ENCODE data around the gene GRM4. TPM values are rescaled to one million over a fixed set of nuclear protein-coding genes. Genes with fewer than 3 reads are reported as not detected.
"Not testable (repeated sequence)": the region's sequence is repeated elsewhere in the genome, so short reads cannot be mapped to it uniquely, and the experiment has no call there.

Gene GRM4
- total RNA-seq, 1 experiment from 2014 or later = not detected

DNA sequence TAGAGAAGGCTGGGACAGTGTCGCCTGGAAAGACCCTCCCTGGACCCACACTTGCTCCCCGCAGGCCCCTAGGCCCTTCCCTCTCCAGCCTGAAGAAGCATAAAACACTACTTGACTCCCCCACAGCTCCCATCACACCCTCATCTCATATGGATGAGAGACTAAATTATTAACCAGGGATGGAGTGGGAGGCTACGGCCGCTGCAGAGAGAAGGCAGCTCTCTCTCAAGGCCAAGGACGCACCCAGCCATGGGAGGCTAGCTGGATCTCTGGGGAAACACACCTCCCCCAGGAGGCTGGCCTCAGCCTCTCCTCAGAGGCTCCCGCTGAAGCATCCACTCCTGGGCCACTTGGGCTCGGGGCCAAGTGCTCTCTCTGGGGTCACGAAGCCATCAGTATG, 102.5 kb downstream of the GRM4 start:
- peaks cover 7% of the 10 kb centered on the region for H3K9me3 Mint-ChIP-seq (ENCODE audit: low read depth, unreplicated experiment)
- no TSS peak for BruUV-seq (replicated peaks)
- DNase-seq = no peak
- H3K27ac Mint-ChIP-seq (ENCODE audit: unreplicated experiment) = no peak overlapping the region
- no peak overlapping the region for H3K4me3 Mint-ChIP-seq (ENCODE audit: low read depth, unreplicated experiment)
- intact Hi-C loops (cut with micrococcal nuclease; ENCODE audit: unreplicated experiment) = no loop called here
- H3K4me1 Mint-ChIP-seq (ENCODE audit: low read depth, unreplicated experiment) = no peaks in the 10 kb centered on the region
- H3K36me3 Mint-ChIP-seq (ENCODE audit: insufficient read depth, unreplicated experiment) = peaks cover 4% of the 10 kb centered on the region
- CTCF ChIA-PET = interaction anchor here (1.7 kb wide), 1 partner anchor 12 kb away, joined by 6 read pairs; no protein-coding TSS in a partner anchor
- TF ChIP-seq, protein P1, sequence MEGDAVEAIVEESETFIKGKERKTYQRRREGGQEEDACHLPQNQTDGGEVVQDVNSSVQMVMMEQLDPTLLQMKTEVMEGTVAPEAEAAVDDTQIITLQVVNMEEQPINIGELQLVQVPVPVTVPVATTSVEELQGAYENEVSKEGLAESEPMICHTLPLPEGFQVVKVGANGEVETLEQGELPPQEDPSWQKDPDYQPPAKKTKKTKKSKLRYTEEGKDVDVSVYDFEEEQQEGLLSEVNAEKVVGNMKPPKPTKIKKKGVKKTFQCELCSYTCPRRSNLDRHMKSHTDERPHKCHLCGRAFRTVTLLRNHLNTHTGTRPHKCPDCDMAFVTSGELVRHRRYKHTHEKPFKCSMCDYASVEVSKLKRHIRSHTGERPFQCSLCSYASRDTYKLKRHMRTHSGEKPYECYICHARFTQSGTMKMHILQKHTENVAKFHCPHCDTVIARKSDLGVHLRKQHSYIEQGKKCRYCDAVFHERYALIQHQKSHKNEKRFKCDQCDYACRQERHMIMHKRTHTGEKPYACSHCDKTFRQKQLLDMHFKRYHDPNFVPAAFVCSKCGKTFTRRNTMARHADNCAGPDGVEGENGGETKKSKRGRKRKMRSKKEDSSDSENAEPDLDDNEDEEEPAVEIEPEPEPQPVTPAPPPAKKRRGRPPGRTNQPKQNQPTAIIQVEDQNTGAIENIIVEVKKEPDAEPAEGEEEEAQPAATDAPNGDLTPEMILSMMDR (IDR thresholded peaks at IDR 0.05; ENCODE audit: unreplicated experiment) = no peak
- peaks cover 74% of the 10 kb centered on the region for H3K27me3 Mint-ChIP-seq (ENCODE audit: unreplicated experiment)

DNA sequence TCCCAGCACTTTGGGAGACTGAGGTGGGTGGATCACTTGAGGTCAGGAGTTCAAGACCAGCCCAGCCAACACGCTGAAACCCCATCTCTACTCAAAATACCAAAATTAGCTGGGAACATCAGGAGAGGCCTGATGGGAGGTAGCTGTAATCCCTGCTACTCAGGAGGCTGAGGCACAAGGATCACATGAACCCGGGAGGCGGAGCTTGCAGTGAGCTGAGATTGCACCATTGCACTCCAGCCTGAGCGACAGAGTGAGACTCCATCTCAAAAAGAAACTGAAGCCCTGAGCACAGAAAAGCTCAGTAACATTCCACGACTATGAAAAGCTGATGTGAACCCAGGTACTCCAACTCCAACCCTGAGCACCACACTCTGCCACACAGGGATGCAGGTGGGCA, 103.9 kb downstream of the GRM4 start:
- peaks cover 74% of the 10 kb centered on the region for H3K27me3 Mint-ChIP-seq (ENCODE audit: unreplicated experiment)
- CTCF ChIA-PET = interaction anchor here (0.6 to 1.7 kb wide), 3 partner anchors 10 to 683 kb away, joined by 3 to 6 read pairs (median 4); no protein-coding TSS in a partner anchor
- BruUV-seq (replicated peaks); H3K9me3 Mint-ChIP-seq (ENCODE audit: low read depth, unreplicated experiment); H3K27ac Mint-ChIP-seq (ENCODE audit: unreplicated experiment); DNase-seq; H3K4me3 Mint-ChIP-seq (ENCODE audit: low read depth, unreplicated experiment); intact Hi-C loops (cut with micrococcal nuclease; ENCODE audit: unreplicated experiment); H3K36me3 Mint-ChIP-seq (ENCODE audit: insufficient read depth, unreplicated experiment); H3K4me1 Mint-ChIP-seq (ENCODE audit: low read depth, unreplicated experiment): not testable (repeated sequence)

- no TSS peak for BruUV-seq (replicated peaks)
Measured at GRCh38 chr6:34041385-34041784, 104.5 kb downstream of the GRM4 start.

DNA sequence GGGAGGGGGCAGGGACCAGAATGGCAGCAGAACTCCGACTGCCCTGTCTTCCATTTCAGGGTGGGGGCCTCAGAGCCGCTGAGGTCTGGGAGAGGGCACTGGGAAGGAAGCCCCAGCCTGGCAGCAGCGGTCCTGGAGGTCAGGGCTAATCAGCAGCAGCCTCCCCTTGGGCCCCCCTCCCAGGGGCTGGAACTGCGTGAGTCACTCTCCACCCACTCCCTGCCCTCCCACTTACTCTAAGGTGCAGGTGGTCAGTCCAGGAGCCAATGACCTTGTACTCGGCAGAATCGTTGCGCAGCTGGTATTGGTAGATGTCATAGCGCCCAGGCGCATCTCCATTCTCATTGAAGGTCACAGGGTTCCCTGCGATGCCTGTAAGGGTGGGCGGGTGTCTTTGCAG, 105.9 kb downstream of the GRM4 start:
- Mint-ChIP-seq H3K4me1 (ENCODE audit: low read depth, unreplicated experiment) (no peaks in the 10 kb centered on the region), H3K27ac (ENCODE audit: unreplicated experiment) (no peak overlapping the region), H3K36me3 (ENCODE audit: insufficient read depth, unreplicated experiment) (peaks cover 1% of the 10 kb centered on the region), H3K9me3 (ENCODE audit: low read depth, unreplicated experiment) (peaks cover 7% of the 10 kb centered on the region), H3K27me3 (ENCODE audit: unreplicated experiment) (peaks cover 74% of the 10 kb centered on the region), H3K4me3 (ENCODE audit: low read depth, unreplicated experiment) (no peak overlapping the region)
- intact Hi-C loops (cut with micrococcal nuclease; ENCODE audit: unreplicated experiment) = no loop called here
- no peak for DNase-seq
- no TSS peak for BruUV-seq (replicated peaks)
- CTCF ChIA-PET = interaction anchor here (0.5 kb wide), 1 partner anchor 329 kb away, joined by 5 read pairs; no protein-coding TSS in a partner anchor
- TF ChIP-seq, protein P1 (IDR thresholded peaks at IDR 0.05; ENCODE audit: unreplicated experiment) = no peak

More at GRCh38 chr6:34041385-34041784, 104.5 kb downstream of the GRM4 start:
- Mint-ChIP-seq H3K9me3 (ENCODE audit: low read depth, unreplicated experiment) (peaks cover 7% of the 10 kb centered on the region), H3K36me3 (ENCODE audit: insufficient read depth, unreplicated experiment) (peaks cover 4% of the 10 kb centered on the region), H3K4me3 (ENCODE audit: low read depth, unreplicated experiment) (no peak overlapping the region), H3K27ac (ENCODE audit: unreplicated experiment) (no peak overlapping the region), H3K4me1 (ENCODE audit: low read depth, unreplicated experiment) (no peaks in the 10 kb centered on the region), H3K27me3 (ENCODE audit: unreplicated experiment) (peaks cover 74% of the 10 kb centered on the region)
- TF ChIP-seq, protein P1 (IDR thresholded peaks at IDR 0.05; ENCODE audit: unreplicated experiment) = no peak
- CTCF ChIA-PET = interaction anchor here (1.2 kb wide), 1 partner anchor 10 kb away, joined by 4 read pairs; no protein-coding TSS in a partner anchor
- no peak for DNase-seq
- intact Hi-C loops (cut with micrococcal nuclease; ENCODE audit: unreplicated experiment) = no loop called here

- Mint-ChIP-seq H3K27ac (ENCODE audit: unreplicated experiment) (no peak overlapping the region), H3K27me3 (ENCODE audit: unreplicated experiment) (peaks cover 86% of the 10 kb centered on the region), H3K4me3 (ENCODE audit: low read depth, unreplicated experiment) (no peak overlapping the region), H3K36me3 (ENCODE audit: insufficient read depth, unreplicated experiment) (no peaks in the 10 kb centered on the region), H3K4me1 (ENCODE audit: low read depth, unreplicated experiment) (no peaks in the 10 kb centered on the region), H3K9me3 (ENCODE audit: low read depth, unreplicated experiment) (no peaks in the 10 kb centered on the region)
- CTCF ChIA-PET = interaction anchor here (1.6 kb wide), 1 partner anchor 18 kb away, joined by 5 read pairs; no protein-coding TSS in a partner anchor
- BruUV-seq (replicated peaks) = no TSS peak
- TF ChIP-seq, protein P1 (IDR thresholded peaks at IDR 0.05; ENCODE audit: unreplicated experiment) = no peak
- intact Hi-C loops (cut with micrococcal nuclease; ENCODE audit: unreplicated experiment) = no loop called here
- no peak for DNase-seq
Measured at GRCh38 chr6:34037151-34037550, 108.7 kb downstream of the GRM4 start.
